Smooth muscle cell (in vitro differentiated cells): Measurements from ENCODE around the gene RPP21. TPM values are rescaled to one million over a fixed set of nuclear protein-coding genes. Genes with fewer than 3 reads are reported as not detected.

ENCODE experiments used
- DNase-seq: peaks from one replicate; lab custom pipeline; 2025; ENCODE audit not compliant: unreplicated experiment; lab: John Stamatoyannopoulos, UW
- H2AFZ ChIP-seq: fragments of 200-600 bp; sonication (generic); 2 replicates; pipeline ENCODE4 v1.6.0; 2016; ENCODE audit warnings: antibody characterized with exemption, low read depth, mild to moderate bottlenecking
- H3F3A ChIP-seq: fragments of 200-600 bp; sonication (generic); 2 replicates; pipeline ENCODE4 v1.6.0; 2017; ENCODE audit warnings: antibody characterized with exemption, low read depth
- H3K27ac ChIP-seq: fragments of 200-600 bp; sonication (generic); 2 replicates; pipeline ENCODE4 v1.5.1; 2016; ENCODE audit warnings: low read depth, mild to moderate bottlenecking
- H3K27me3 ChIP-seq: fragments of 200-600 bp; sonication (generic); 2 replicates; pipeline ENCODE4 v1.6.1; 2016; ENCODE audit warnings: low read depth, mild to moderate bottlenecking
- H3K36me3 ChIP-seq: fragments of 200-600 bp; sonication (generic); 2 replicates; pipeline ENCODE4 v1.5.1; 2016; ENCODE audit warnings: low read depth
- H3K4me1 ChIP-seq: fragments of 200-600 bp; sonication (generic); 2 replicates; pipeline ENCODE4 v1.5.1; 2016; ENCODE audit warnings: low read depth
- H3K4me2 ChIP-seq: fragments of 200-600 bp; sonication (generic); 2 replicates; pipeline ENCODE4 v1.6.0; 2016; ENCODE audit warnings: mild to moderate bottlenecking
- H3K4me3 ChIP-seq: fragments of 200-600 bp; sonication (generic); 2 replicates; pipeline ENCODE4 v1.5.1; 2016; ENCODE audit warnings: mild to moderate bottlenecking
- H3K79me2 ChIP-seq: fragments of 200-600 bp; sonication (generic); 2 replicates; pipeline ENCODE4 v1.6.0; 2016; ENCODE audit warnings: low read depth, mild to moderate bottlenecking
- H3K9ac ChIP-seq: fragments of 200-600 bp; sonication (generic); 2 replicates; pipeline ENCODE4 v1.6.0; 2016; ENCODE audit warnings: low read depth
- H3K9me3 ChIP-seq: fragments of 200-600 bp; sonication (generic); replicated peaks from 2 replicates; pipeline ENCODE4 v1.5.1; 2016; ENCODE audit warnings: low read depth
- H4K20me1 ChIP-seq: fragments of 200-600 bp; sonication (generic); 2 replicates; pipeline ENCODE4 v1.6.0; 2016; ENCODE audit warnings: low read depth
- WGBS: methylation state at CpG from one replicate; pipeline ENCODE4 v1.1.7; 2016; ENCODE audit warnings: low lambda C conversion rate; 5-methylcytosine and 5-hydroxymethylcytosine counted together
- polyA plus RNA-seq: library from polyadenylated mRNA; unstranded; fragments of >200 nt; fragmentation: Nextera tagmentation; extraction: Ambion mirVana; gene quantifications from 2 replicates; pipeline ENCODE4 v1.2.1, GENCODE V29; 2016
- total RNA-seq: library from RNA; depleted of rRNA; stranded (reverse); fragments of >200 nt; gene quantifications from 2 replicates; pipeline ENCODE4 v1.2.3, GENCODE V29; 2014
- TF ChIP-seq, protein P1 (sequence below): fragments of 200-600 bp; sonication (generic); IDR thresholded peaks from 2 replicates; pipeline ENCODE4 v1.5.1; 2017; ENCODE audit warnings: borderline replicate concordance, mild to moderate bottlenecking, antibody characterized with exemption; ENCODE audit not compliant: insufficient read depth, poor library complexity, severe bottlenecking

Gene RPP21
- total and polyA plus RNA-seq, 2 experiments from 2014 or later: 66.3 to 77.5 TPM

DNA sequence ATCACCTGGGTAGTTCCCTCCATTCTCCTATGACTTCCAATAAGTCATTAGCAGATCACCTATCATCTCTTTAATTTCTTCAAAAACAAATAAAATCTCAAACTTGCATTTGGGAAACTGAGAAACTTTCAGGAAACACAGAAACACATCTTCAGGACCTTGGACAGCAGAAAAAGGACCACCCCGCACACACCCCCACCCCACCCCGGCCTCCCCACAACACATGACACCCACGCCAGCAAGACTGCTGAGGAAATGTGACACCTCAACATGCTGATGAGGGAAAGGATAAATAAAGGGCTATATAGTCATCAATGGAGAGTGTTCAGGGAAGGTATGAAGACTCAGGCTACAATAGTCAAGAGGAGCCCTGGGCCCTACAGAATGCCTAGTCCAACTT, 33.9 kb upstream of the RPP21 start:
- H4K20me1 ChIP-seq: peaks cover 100% of the 10 kb centered on the region
- H3K4me2 ChIP-seq: no peak overlapping the region
- H3K9ac ChIP-seq: no peak overlapping the region
- no peak overlapping the region for H2AFZ ChIP-seq
- no peaks in the 10 kb centered on the region for H3K27me3 ChIP-seq
- no peaks in the 10 kb centered on the region for H3F3A ChIP-seq
- TF ChIP-seq, protein P1, sequence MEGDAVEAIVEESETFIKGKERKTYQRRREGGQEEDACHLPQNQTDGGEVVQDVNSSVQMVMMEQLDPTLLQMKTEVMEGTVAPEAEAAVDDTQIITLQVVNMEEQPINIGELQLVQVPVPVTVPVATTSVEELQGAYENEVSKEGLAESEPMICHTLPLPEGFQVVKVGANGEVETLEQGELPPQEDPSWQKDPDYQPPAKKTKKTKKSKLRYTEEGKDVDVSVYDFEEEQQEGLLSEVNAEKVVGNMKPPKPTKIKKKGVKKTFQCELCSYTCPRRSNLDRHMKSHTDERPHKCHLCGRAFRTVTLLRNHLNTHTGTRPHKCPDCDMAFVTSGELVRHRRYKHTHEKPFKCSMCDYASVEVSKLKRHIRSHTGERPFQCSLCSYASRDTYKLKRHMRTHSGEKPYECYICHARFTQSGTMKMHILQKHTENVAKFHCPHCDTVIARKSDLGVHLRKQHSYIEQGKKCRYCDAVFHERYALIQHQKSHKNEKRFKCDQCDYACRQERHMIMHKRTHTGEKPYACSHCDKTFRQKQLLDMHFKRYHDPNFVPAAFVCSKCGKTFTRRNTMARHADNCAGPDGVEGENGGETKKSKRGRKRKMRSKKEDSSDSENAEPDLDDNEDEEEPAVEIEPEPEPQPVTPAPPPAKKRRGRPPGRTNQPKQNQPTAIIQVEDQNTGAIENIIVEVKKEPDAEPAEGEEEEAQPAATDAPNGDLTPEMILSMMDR: no peak
- no peak overlapping the region for H3K27ac ChIP-seq
- H3K79me2 ChIP-seq: peaks cover 87% of the 10 kb centered on the region
- DNase-seq: no peak
- H3K36me3 ChIP-seq: no peaks in the 10 kb centered on the region
- 87% methylated on average over 3 of the region's 3 CpGs for WGBS
- H3K9me3 ChIP-seq: no peaks in the 10 kb centered on the region
- H3K4me3 ChIP-seq: no peak overlapping the region
- H3K4me1 ChIP-seq: no peaks in the 10 kb centered on the region

DNA sequence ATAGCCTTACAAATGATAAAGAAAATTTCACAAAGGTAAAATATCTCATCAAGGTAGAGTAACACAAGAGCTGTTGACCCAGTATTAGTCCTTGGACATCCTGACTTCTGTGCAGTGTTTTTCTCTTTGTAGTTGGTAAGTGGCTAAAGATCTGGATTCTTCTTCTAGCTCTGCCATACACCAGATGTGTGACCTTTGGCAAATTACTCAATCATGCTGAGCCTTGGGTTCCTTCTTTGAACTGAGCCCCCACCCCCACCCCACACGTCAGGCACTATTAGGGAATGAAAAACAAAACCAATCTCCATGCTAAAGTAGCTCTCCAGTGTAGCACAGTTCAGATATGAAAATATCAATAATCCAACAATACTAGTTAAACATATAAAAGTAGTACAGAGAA, 33.3 kb upstream of the RPP21 start:
- Histone ChIP-seq H4K20me1 (peaks cover 100% of the 10 kb centered on the region), H3K36me3 (no peaks in the 10 kb centered on the region), H3K4me1 (no peaks in the 10 kb centered on the region), H3K9me3 (no peaks in the 10 kb centered on the region), H3K4me2 (no peak overlapping the region), H3K27me3 (no peaks in the 10 kb centered on the region), H3F3A (no peaks in the 10 kb centered on the region), H3K9ac (no peak overlapping the region), H3K4me3 (no peak overlapping the region), H3K27ac (no peak overlapping the region), H3K79me2 (peaks cover 87% of the 10 kb centered on the region), H2AFZ (no peak overlapping the region)
- TF ChIP-seq, protein P1: no peak
- DNase-seq: no peak
- 93% methylated on average over 1 of the region's 1 CpG for WGBS

DNA sequence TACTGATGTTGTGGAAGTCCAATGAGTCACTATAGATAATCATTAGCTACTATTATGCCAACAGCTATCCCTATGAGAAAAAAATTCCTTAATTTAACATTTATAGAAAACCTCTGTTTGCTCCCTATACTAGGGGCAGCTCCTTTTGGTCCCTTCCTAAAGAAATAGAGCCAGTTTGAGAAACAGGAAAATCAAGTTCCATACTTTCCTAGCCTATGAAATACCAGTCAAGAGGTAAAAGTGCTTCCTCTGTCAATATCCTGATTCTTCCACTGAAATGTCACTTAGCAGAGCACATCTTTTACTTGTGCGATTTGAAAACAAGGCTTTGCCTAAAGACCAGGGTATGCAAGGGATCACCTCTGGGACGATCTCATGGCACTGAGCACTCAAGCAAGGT, 32.7 kb upstream of the RPP21 start:
- H3K27ac ChIP-seq: no peak overlapping the region
- no peak overlapping the region for H2AFZ ChIP-seq
- peaks cover 100% of the 10 kb centered on the region for H4K20me1 ChIP-seq
- no peak overlapping the region for H3K4me3 ChIP-seq
- no peaks in the 10 kb centered on the region for H3K36me3 ChIP-seq
- H3F3A ChIP-seq: no peaks in the 10 kb centered on the region
- no peaks in the 10 kb centered on the region for H3K27me3 ChIP-seq
- no peaks in the 10 kb centered on the region for H3K4me1 ChIP-seq
- no peak overlapping the region for H3K9ac ChIP-seq
- no peaks in the 10 kb centered on the region for H3K9me3 ChIP-seq
- no peak overlapping the region for H3K4me2 ChIP-seq
- 97% methylated on average over 2 of the region's 2 CpGs for WGBS
- no peak for DNase-seq
- H3K79me2 ChIP-seq: peaks cover 87% of the 10 kb centered on the region
- TF ChIP-seq, protein P1: no peak

DNA sequence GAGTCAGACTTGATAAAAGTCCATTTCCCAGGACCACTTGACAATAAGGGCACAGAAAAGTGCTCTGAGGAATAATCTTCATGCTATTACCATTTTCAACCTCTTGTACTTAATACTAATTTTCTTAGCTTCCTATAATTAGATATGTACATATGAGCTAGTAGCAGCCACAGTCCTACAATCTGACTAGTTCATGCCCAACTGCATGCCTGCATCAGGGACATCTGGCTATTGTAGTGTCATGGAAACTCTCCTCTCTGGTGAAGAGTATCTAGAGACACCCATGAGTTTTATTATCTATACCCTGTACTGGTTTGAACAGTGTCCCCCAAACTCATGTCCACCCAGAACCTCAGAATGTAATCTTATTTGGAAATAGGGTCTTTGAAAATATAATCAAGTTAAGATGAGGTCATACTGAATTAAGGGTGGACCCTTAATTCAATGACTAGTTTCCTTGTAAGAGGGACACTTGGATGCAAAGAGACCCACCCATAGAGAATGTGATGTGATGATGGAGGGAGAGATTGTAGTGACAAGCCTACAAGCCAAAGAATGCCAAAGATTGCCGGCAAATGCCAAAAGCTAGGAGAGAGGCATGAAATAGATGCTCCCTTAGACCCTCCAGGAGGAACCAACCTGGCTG, 32.2 kb upstream of the RPP21 start:
- no peak for DNase-seq
- Histone ChIP-seq H3K9me3 (no peaks in the 10 kb centered on the region), H3K79me2 (peaks cover 88% of the 10 kb centered on the region), H3K4me2 (no peak overlapping the region), H3K9ac (no peak overlapping the region), H4K20me1 (peaks cover 100% of the 10 kb centered on the region), H3K27me3 (no peaks in the 10 kb centered on the region), H3K4me1 (no peaks in the 10 kb centered on the region), H2AFZ (no peak overlapping the region), H3K4me3 (no peak overlapping the region), H3K36me3 (no peaks in the 10 kb centered on the region), H3F3A (no peaks in the 10 kb centered on the region), H3K27ac (no peak overlapping the region)
- WGBS: 100% methylated on average over 1 of the region's 1 CpG
- TF ChIP-seq, protein P1: no peak
